ENCODE data around the gene TLN1. TPM values are rescaled to one million over a fixed set of nuclear protein-coding genes. Genes with fewer than 3 reads are reported as not detected.

Gene TLN1
- total and polyA plus RNA-seq, 4 donors = 71.5 to 501 (median 262) TPM

DNA sequence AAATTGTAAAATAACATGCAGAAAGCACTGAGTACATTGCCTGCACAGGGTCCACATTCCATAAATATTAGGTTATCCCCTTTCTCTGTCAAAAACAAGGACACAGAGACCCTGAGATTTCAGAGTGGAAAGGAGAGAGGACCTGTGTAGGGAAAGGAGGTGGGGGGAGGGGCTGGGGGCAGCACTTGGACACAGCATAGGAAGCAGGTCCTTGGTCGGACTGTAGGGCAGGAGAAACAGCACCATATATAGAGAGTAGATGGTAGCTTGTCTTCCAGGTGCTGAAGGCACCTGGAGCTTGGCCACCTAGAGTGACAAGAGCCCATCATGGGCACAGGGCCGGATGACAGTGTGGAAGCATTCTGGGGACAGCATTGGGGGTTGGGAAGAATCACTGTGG lies 44.7 kb downstream of the TLN1 start:
- Histone ChIP-seq H3K27ac (ENCODE audit: low read depth in 1 of 2, low read length in 1 of 2) (peak overlapping the region; percentile 16 to 91), H3K27me3 (ENCODE audit: control insufficient read depth in 3 of 3, insufficient read depth in 3 of 3, low read length in 2 of 3) (no peaks in the 10 kb centered on the region), H3K36me3 (ENCODE audit: control insufficient read depth in 4 of 4, insufficient read depth in 4 of 4, low read length in 4 of 4) (peaks cover 8 to 22% (median 11%) of the 10 kb centered on the region in 4 donors), H3K4me1 (ENCODE audit: control insufficient read depth in 5 of 5, insufficient read depth in 5 of 5, low read length in 5 of 5) (peaks cover 6 to 30% (median 11%) of the 10 kb centered on the region in 5 donors), H3K4me3 (peak overlapping the region; percentile 23), H3K9me3 (ENCODE audit: control insufficient read depth in 4 of 4, insufficient read depth in 3 of 4, low read length in 3 of 4) (no peaks in the 10 kb centered on the region), H3K9ac (ENCODE audit: insufficient read depth in 1 of 2, low read length in 2 of 2) (no peak overlapping the region)
- DNase-seq (no peak), ATAC-seq (ENCODE audit: insufficient read depth, low FRiP score) (no peak)
- WGBS, 2 donors = 79 to 94% methylated on average over 2 of the region's 2 CpGs
- TF ChIP-seq, protein P1, sequence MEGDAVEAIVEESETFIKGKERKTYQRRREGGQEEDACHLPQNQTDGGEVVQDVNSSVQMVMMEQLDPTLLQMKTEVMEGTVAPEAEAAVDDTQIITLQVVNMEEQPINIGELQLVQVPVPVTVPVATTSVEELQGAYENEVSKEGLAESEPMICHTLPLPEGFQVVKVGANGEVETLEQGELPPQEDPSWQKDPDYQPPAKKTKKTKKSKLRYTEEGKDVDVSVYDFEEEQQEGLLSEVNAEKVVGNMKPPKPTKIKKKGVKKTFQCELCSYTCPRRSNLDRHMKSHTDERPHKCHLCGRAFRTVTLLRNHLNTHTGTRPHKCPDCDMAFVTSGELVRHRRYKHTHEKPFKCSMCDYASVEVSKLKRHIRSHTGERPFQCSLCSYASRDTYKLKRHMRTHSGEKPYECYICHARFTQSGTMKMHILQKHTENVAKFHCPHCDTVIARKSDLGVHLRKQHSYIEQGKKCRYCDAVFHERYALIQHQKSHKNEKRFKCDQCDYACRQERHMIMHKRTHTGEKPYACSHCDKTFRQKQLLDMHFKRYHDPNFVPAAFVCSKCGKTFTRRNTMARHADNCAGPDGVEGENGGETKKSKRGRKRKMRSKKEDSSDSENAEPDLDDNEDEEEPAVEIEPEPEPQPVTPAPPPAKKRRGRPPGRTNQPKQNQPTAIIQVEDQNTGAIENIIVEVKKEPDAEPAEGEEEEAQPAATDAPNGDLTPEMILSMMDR (IDR thresholded peaks at IDR 0.05; ENCODE audit: control extremely low read depth, extremely low read depth) = no peak

DNA sequence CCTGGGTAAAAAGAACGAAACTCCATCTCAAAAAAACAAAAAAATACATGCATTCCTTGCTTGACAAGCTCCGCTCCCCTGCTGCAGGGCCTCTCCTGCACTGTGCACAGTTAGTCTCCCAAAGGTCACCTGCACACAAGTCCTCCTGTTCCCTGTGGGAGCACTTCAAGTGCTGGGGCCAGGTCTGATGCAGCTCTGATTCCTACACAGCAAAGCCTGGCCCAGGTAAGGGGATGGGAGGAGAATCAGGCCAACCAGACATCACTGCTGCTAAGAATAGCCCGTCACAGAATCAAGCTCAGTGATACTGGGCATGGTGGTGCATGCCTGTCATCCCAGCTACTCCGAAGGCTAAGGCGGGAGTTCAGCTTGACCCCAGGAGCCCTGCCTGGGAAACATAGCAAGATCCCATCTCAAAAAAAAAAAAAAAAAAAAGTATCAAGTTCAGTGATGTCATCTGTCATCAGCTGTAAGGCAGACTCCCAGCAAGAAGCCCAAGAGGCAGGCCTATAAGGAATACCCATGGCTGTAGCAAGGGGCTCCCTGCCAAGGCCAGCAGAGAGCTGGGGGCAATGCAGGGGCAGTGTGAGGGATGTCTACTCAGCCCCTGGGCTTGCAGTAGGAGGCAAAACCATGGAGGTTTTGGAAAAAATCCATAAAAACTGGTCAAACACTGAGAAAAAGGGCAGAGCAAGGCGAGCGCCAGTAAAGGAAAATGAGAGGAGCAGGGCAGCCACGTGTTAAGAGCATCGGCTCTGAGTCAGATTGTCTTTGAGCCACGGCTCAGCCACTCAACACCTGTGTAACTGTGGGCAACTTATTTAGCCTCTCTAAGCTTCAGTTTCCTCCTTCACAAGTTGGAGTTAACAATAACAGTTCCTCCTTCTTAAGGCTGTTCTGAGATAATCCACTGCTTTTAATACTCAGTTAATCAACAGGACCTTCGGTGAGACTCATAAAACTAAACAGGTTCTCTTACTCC lies 45.5 kb downstream of the TLN1 start:
- DNase-seq (peak in 1 of 3 donors; percentile 59), ATAC-seq (ENCODE audit: insufficient read depth, low FRiP score) (no peak)
- Histone ChIP-seq H3K4me3 (no peak overlapping the region), H3K27me3 (ENCODE audit: control insufficient read depth in 3 of 3, insufficient read depth in 3 of 3, low read length in 2 of 3) (no peaks in the 10 kb centered on the region), H3K9me3 (ENCODE audit: control insufficient read depth in 4 of 4, insufficient read depth in 3 of 4, low read length in 3 of 4) (no peaks in the 10 kb centered on the region), H3K9ac (ENCODE audit: insufficient read depth in 1 of 2, low read length in 2 of 2) (peak overlapping the region in 1 of 2 donors; percentile 3), H3K4me1 (ENCODE audit: control insufficient read depth in 5 of 5, insufficient read depth in 5 of 5, low read length in 5 of 5) (peaks cover 6 to 30% (median 11%) of the 10 kb centered on the region in 5 donors), H3K27ac (ENCODE audit: low read depth in 1 of 2, low read length in 1 of 2) (peak overlapping the region in 1 of 2 donors; percentile 79), H3K36me3 (ENCODE audit: control insufficient read depth in 4 of 4, insufficient read depth in 4 of 4, low read length in 4 of 4) (peaks cover 8 to 24% (median 12%) of the 10 kb centered on the region in 4 donors)
- TF ChIP-seq, protein P1 (IDR thresholded peaks at IDR 0.05; ENCODE audit: control extremely low read depth, extremely low read depth) = no peak
- 77 to 83% methylated on average over 11 of the region's 11 CpGs for WGBS, 2 donors

GRCh38 chr9:35685506-35685905 lies 46.5 kb downstream of the TLN1 start:
- WGBS, 2 donors = 90 to 94% methylated on average over 13 of the region's 13 CpGs
- TF ChIP-seq, protein P1 (IDR thresholded peaks at IDR 0.05; ENCODE audit: control extremely low read depth, extremely low read depth) = no peak
- H3K36me3 ChIP-seq (ENCODE audit: control insufficient read depth in 4 of 4, insufficient read depth in 4 of 4, low read length in 4 of 4) = peaks cover 8 to 24% (median 12%) of the 10 kb centered on the region in 4 donors
- DNase-seq (no peak), ATAC-seq (ENCODE audit: insufficient read depth, low FRiP score) (no peak)
- H3K9me3 ChIP-seq (ENCODE audit: control insufficient read depth in 4 of 4, insufficient read depth in 3 of 4, low read length in 3 of 4) = no peaks in the 10 kb centered on the region
- no peak overlapping the region for H3K9ac ChIP-seq (ENCODE audit: insufficient read depth in 1 of 2, low read length in 2 of 2)
- no peaks in the 10 kb centered on the region for H3K27me3 ChIP-seq (ENCODE audit: control insufficient read depth in 3 of 3, insufficient read depth in 3 of 3, low read length in 2 of 3)
- H3K4me3 ChIP-seq = no peak overlapping the region
- H3K4me1 ChIP-seq (ENCODE audit: control insufficient read depth in 5 of 5, insufficient read depth in 5 of 5, low read length in 5 of 5) = peaks cover 6 to 30% (median 11%) of the 10 kb centered on the region in 5 donors
- no peak overlapping the region for H3K27ac ChIP-seq (ENCODE audit: low read depth in 1 of 2, low read length in 1 of 2)
